Neuronal stem cell (in vitro differentiated cells): ENCODE measurements around the gene POP7.

ENCODE experiments used
- DNase-seq: peaks from one replicate; pipeline ENCODE4 v3.0.0-alpha.2; 2013; ENCODE audit warnings: low spot score
- H2AFZ ChIP-seq: one replicate; pipeline ENCODE4 v1.6.1; 2013; ENCODE audit warnings: mild to moderate bottlenecking, low read length, inconsistent platforms
- H2AK5ac ChIP-seq: 2 replicates; pipeline ENCODE4 v1.6.1; 2013; ENCODE audit warnings: low read depth, mild to moderate bottlenecking, inconsistent platforms, low read length, moderate library complexity, mixed read lengths
- H2BK120ac ChIP-seq: 2 replicates; pipeline ENCODE4 v1.6.1; 2013; ENCODE audit warnings: low read depth, mild to moderate bottlenecking, inconsistent platforms, low read length, moderate library complexity, mixed read lengths
- H2BK12ac ChIP-seq: one replicate; pipeline ENCODE4 v1.6.1; 2013; ENCODE audit warnings: low read length, inconsistent platforms
- H2BK15ac ChIP-seq: 2 replicates; pipeline ENCODE4 v1.6.1; 2013; ENCODE audit warnings: mild to moderate bottlenecking, low read length, inconsistent platforms, mixed read lengths
- H2BK5ac ChIP-seq: one replicate; pipeline ENCODE4 v1.6.1; 2013; ENCODE audit warnings: inconsistent platforms, mild to moderate bottlenecking, low read length, moderate library complexity
- H3K14ac ChIP-seq: one replicate; pipeline ENCODE4 v1.6.1; 2013; ENCODE audit warnings: low read length, inconsistent platforms
- H3K18ac ChIP-seq: 2 replicates; pipeline ENCODE4 v1.6.1; 2013; ENCODE audit warnings: low read length, inconsistent platforms
- H3K23ac ChIP-seq: 2 replicates; pipeline ENCODE4 v1.6.1; 2013; ENCODE audit warnings: low read depth, mild to moderate bottlenecking, mixed read lengths, low read length, inconsistent platforms; ENCODE audit not compliant: poor library complexity
- H3K27ac ChIP-seq: replicated peaks from 3 replicates; pipeline ENCODE4 v1.5.1; 2013; ENCODE audit warnings: low read length, inconsistent platforms
- H3K27me3 ChIP-seq, 3 experiments: 2 replicates each; pipeline ENCODE4 v1.6.1; 2013; ENCODE audit warnings: low read length in 3 of 3, mild to moderate bottlenecking in 2 of 3, inconsistent platforms in 1 of 3, low read depth in 1 of 3, mixed read lengths in 1 of 3, moderate library complexity in 1 of 3; ENCODE audit not compliant: control insufficient read depth in 3 of 3, insufficient read depth in 3 of 3
- H3K36me3 ChIP-seq, 2 donors: replicated peaks in 1 of 2; 2 replicates each; pipeline ENCODE4 v1.6.1; 2013; ENCODE audit warnings: low read length in 2 of 2; ENCODE audit not compliant: control insufficient read depth in 2 of 2, insufficient read depth in 2 of 2
- H3K4ac ChIP-seq: 2 replicates; pipeline ENCODE4 v1.6.1; 2013; ENCODE audit warnings: inconsistent platforms, mild to moderate bottlenecking, low read length, moderate library complexity
- H3K4me1 ChIP-seq, 2 donors: 1 replicate in 1 of 2; 2 replicates in 1 of 2; pipeline ENCODE4 v1.6.1; 2013; ENCODE audit warnings: low read length in 2 of 2, low read depth in 1 of 2; ENCODE audit not compliant: control insufficient read depth in 2 of 2, insufficient read depth in 1 of 2
- H3K4me2 ChIP-seq: one replicate; pipeline ENCODE4 v1.6.1; 2013; ENCODE audit warnings: mild to moderate bottlenecking, low read length, inconsistent platforms; ENCODE audit not compliant: insufficient read depth, poor library complexity, severe bottlenecking
- H3K4me3 ChIP-seq, 2 donors: 2 replicates each; pipeline ENCODE4 v1.5.1; 2013; ENCODE audit warnings: low read length in 2 of 2, mild to moderate bottlenecking in 2 of 2, inconsistent platforms in 1 of 2, moderate library complexity in 1 of 2
- H3K79me1 ChIP-seq: one replicate; pipeline ENCODE4 v1.6.1; 2013; ENCODE audit warnings: low read depth, mild to moderate bottlenecking, inconsistent platforms, low read length, moderate library complexity
- H3K9ac ChIP-seq: one replicate; pipeline ENCODE4 v1.6.1; 2013; ENCODE audit warnings: mild to moderate bottlenecking, low read depth, low read length, inconsistent platforms; ENCODE audit not compliant: poor library complexity
- H3K9me3 ChIP-seq, 2 donors: replicated peaks in 1 of 2; 2 replicates each; pipeline versions ENCODE3 to v1.6.1; 2013; ENCODE audit warnings: low read length in 2 of 2, mild to moderate bottlenecking in 2 of 2, inconsistent platforms in 1 of 2, low read depth in 1 of 2, mixed read lengths in 1 of 2, moderate library complexity in 1 of 2; ENCODE audit not compliant: control insufficient read depth in 2 of 2, insufficient read depth in 1 of 2
- H4K8ac ChIP-seq: one replicate; pipeline ENCODE4 v1.6.1; 2013; ENCODE audit warnings: low read depth, mild to moderate bottlenecking, inconsistent platforms, low read length, moderate library complexity
- H4K91ac ChIP-seq: one replicate; pipeline ENCODE4 v1.6.1; 2013; ENCODE audit warnings: low read length, low read depth, mild to moderate bottlenecking, inconsistent platforms; ENCODE audit not compliant: poor library complexity
- WGBS, 2 donors: extraction: QIAGEN DNeasy Blood & Tissue Kit; methylation state at CpG; one replicate each; pipeline ENCODE4 v1.1.7; 2013; ENCODE audit warnings: missing lambda C conversion rate in 2 of 2, mixed read lengths in 1 of 2; ENCODE audit not compliant: insufficient read length in 2 of 2, insufficient replicate concordance in 1 of 2; ENCODE audit errors: extremely low coverage in 2 of 2; 5-methylcytosine and 5-hydroxymethylcytosine counted together

POP7 gene

GRCh38 chr7:100753750-100754149 is 47.8 kb downstream of the POP7 start:
- H2AK5ac ChIP-seq = no peak overlapping the region

More at GRCh38 chr7:100753750-100754149, 47.8 kb downstream of the POP7 start:
- Histone ChIP-seq H3K4me1 (no peaks in the 10 kb centered on the region), H3K4me3 (no peak overlapping the region), H3K79me1 (no peaks in the 10 kb centered on the region), H3K27me3 (peaks cover 0 to 22% (median 0%) of the 10 kb centered on the region in 3 experiments), H2AFZ (no peak overlapping the region), H3K36me3 (no peaks in the 10 kb centered on the region), H2BK5ac (no peak overlapping the region), H2BK120ac (no peak overlapping the region), H2BK15ac (no peak overlapping the region), H3K23ac (no peak overlapping the region), H3K14ac (no peak overlapping the region), H3K9ac (no peak overlapping the region), H3K4ac (no peak overlapping the region), H4K8ac (no peak overlapping the region), H2BK12ac (no peak overlapping the region), H3K4me2 (no peak overlapping the region), H3K27ac (no peak overlapping the region), H4K91ac (no peak overlapping the region), H3K9me3 (no peaks in the 10 kb centered on the region), H3K18ac (no peak overlapping the region)
- DNase-seq = no peak
- WGBS, 2 donors = no CpG with 5 or more reads among the region's 3 CpGs
